Left lung (tissue), 10 donors: ENCODE results near the gene HOXC5. TPM values are rescaled to one million over a fixed set of nuclear protein-coding genes. Genes with fewer than 3 reads are reported as not detected.

ENCODE experiments used
- ATAC-seq: fragments of 200-7000 bp; cut with Tn5 transposase; one replicate; pipeline ENCODE4 v1.9.1; 2020; ENCODE audit warnings: moderate library complexity
- DNase-seq, 4 donors: peaks; one replicate each; pipeline ENCODE4 v3.0.0-alpha.2; 2013 to 2020
- H3K27ac ChIP-seq, 2 donors: fragments of 200-600 bp; sonication (generic) in 1 of 2; one replicate each; pipeline versions ENCODE4 v1.5.0 to v1.8.0; 2020 to 2021
- H3K27me3 ChIP-seq, 2 donors: fragments of 200-600 bp; sonication (generic) in 1 of 2; one replicate each; pipeline versions ENCODE4 v1.5.0 to v1.8.0; 2020 to 2021
- H3K36me3 ChIP-seq, 2 donors: fragments of 200-600 bp; sonication (generic) in 1 of 2; one replicate each; pipeline versions ENCODE4 v1.5.0 to v1.8.0; 2020 to 2021
- H3K4me1 ChIP-seq, 2 donors: fragments of 200-600 bp; one replicate each; pipeline ENCODE4 v1.8.0; 2021
- H3K4me3 ChIP-seq, 2 donors: fragments of 200-600 bp; sonication (generic) in 1 of 2; one replicate each; pipeline versions ENCODE4 v1.5.0 to v1.8.0; 2020 to 2021; ENCODE audit warnings: mild to moderate bottlenecking in 1 of 2
- H3K9me3 ChIP-seq, 2 donors: fragments of 200-600 bp; sonication (generic) in 1 of 2; one replicate each; pipeline versions ENCODE4 v1.5.0 to v1.8.0; 2020 to 2021
- CTCF ChIP-seq, 2 donors: fragments of 200-600 bp; sonication (generic) in 1 of 2; IDR thresholded peaks; one replicate each; pipeline versions ENCODE4 v1.5.0 to v1.8.0; 2021; ENCODE audit warnings: antibody characterized with exemption in 2 of 2
- intact Hi-C, 2 donors: fragments of 100-400 bp; cut with DNase I; formaldehyde crosslinking; loops; one replicate each; pipeline versions ENCODE4 v1.11.2 to v1.14.2; 2022
- polyA plus RNA-seq, 6 donors: library from polyadenylated mRNA; unstranded; fragments of 120-200 nt; gene quantifications; one replicate each; pipeline ENCODE4 v1.2.1, GENCODE V29; 2013; ENCODE audit not compliant: insufficient read length in 6 of 6
- total RNA-seq, 2 donors: library from RNA; stranded (reverse); fragmentation: NEBNext Ultra II Directional; extraction: Animal tissue kit (Norgen Biotek cat#: 25700); gene quantifications; one replicate each; pipeline ENCODE4 v1.2.1, GENCODE V29; 2021
- donor health status: DM: no; HTN: yes; CAD: no.
- donor health status: DM: no; HTN: no; CAD: no.

HOXC5 gene
- total and polyA plus RNA-seq, 8 donors = 0.11 to 0.38 (median 0.28) TPM

GRCh38 chr12:54034785-54035310 lies 2.0 kb downstream of the HOXC5 start:
- no peak for TF ChIP-seq CTCF (IDR thresholded peaks at IDR 0.05)
- intact Hi-C loops = loop anchor here in 1 of 2 donors (5.0 kb wide), 1 partner anchor 157 kb away; no protein-coding TSS in a partner anchor
- Histone ChIP-seq H3K27me3 (peaks cover 80 to 100% of the 10 kb centered on the region in 2 donors), H3K27ac (no peak overlapping the region), H3K4me1 (peaks cover 0 to 14% of the 10 kb centered on the region in 2 donors), H3K4me3 (no peak overlapping the region), H3K9me3 (no peaks in the 10 kb centered on the region), H3K36me3 (no peaks in the 10 kb centered on the region)
- ATAC-seq (no peak), DNase-seq (no peak)

- no peak for DNase-seq
- peaks cover 0 to 14% of the 10 kb centered on the region in 2 donors for H3K4me1 ChIP-seq
- intact Hi-C loops = no loop called here
- H3K27ac ChIP-seq = no peak overlapping the region
- no peaks in the 10 kb centered on the region for H3K9me3 ChIP-seq
- H3K27me3 ChIP-seq = peaks cover 79 to 100% of the 10 kb centered on the region in 2 donors
- no peak for ATAC-seq
- H3K36me3 ChIP-seq = no peaks in the 10 kb centered on the region
- no peak overlapping the region for H3K4me3 ChIP-seq
- no peak for TF ChIP-seq CTCF (IDR thresholded peaks at IDR 0.05)
These were observed 2.9 kb downstream of the HOXC5 start for GRCh38 chr12:54035568-54036264.

- Histone ChIP-seq H3K27ac (no peak overlapping the region), H3K36me3 (no peaks in the 10 kb centered on the region), H3K4me1 (peaks cover 0 to 8% of the 10 kb centered on the region in 2 donors), H3K9me3 (no peaks in the 10 kb centered on the region), H3K27me3 (peaks cover 73 to 100% of the 10 kb centered on the region in 2 donors), H3K4me3 (no peak overlapping the region)
- intact Hi-C loops = no loop called here
- DNase-seq (no peak), ATAC-seq (no peak)
- TF ChIP-seq CTCF (IDR thresholded peaks at IDR 0.05) = no peak
These were observed 3.9 kb downstream of the HOXC5 start for GRCh38 chr12:54036620-54037359.

- Histone ChIP-seq H3K36me3 (no peaks in the 10 kb centered on the region), H3K4me3 (no peak overlapping the region), H3K27ac (no peak overlapping the region), H3K27me3 (peaks cover 69 to 100% of the 10 kb centered on the region in 2 donors), H3K9me3 (no peaks in the 10 kb centered on the region), H3K4me1 (peaks cover 0 to 8% of the 10 kb centered on the region in 2 donors)
- TF ChIP-seq CTCF (IDR thresholded peaks at IDR 0.05) = no peak
- intact Hi-C loops = no loop called here
- ATAC-seq = no peak
- DNase-seq = no peak
These were observed 4.8 kb downstream of the HOXC5 start for GRCh38 chr12:54037360-54038283.
